NCI-H146 treated with DMSO at 0.1 percent for 48 hours (cell line): ENCODE measurements around the gene SNX21.
"Not testable (repeated sequence)": the region's sequence is repeated elsewhere in the genome, so short reads cannot be mapped to it uniquely, and the experiment has no call there.

Experiments
- DNase-seq: peaks from one replicate; lab custom pipeline; 2025; ENCODE audit not compliant: unreplicated experiment; lab: John Stamatoyannopoulos, UW

Gene SNX21

DNA sequence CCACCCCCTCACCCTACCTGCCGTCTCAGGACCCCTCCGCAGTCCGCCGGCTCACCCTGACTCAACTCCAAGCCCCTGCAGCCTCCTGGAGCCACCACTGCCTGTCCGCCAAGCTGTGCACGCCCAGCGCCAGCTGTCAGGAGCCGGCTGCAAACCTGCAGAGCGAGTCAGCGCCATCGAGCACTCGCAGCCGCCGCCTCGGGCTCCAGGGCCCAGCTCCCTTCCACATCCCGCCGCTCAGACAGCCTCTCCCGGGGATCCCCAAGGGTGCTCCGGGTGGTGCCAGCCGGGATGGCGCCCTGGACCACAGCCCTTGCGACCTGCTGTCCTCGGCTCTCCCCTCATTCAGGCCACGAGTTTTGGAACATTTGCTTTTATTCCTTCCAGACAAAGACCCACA, 10.7 kb upstream of the SNX21 start:
- DNase-seq = peak; percentile 17

DNA sequence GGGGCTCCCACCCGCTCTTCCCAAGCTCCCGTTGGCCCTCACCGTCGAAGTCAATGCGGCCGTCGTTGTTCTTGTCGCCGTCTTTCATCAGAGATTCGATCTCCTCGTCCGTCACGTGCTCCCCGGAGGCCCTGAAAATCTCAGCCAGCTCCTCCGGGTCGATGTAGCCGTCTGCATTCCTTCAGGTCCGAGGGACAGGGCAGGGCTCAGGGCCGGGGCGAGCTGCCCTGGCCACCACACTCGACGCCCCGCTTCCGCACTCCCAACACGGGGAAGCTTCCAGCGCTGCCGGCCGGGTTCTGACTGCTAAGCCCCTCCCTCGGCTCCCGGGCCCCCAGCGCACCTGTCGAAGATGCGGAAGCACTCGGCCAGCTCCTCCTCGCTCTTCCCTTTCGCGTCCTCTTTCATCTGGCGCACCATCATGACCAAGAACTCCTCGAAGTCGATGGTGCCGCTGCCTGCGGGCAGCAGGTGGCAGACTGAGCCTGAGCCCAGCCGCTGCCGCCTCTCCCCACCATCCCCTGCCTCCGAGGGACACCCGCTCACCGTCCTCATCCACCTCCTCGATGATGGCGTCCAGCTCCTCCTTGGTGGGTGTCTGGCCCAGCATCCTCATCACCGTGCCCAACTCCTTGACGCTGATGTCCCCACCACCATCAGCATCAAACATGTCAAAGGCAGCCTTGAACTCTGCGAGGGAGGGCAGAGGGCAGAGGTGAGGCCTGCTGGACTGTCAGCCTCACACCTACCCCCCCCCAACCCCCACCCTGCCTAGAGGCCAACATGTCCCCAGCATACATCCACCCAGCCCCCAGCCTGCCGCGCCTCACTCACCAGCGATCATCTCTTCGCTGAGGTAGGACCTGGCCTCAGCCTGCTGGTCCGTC, 9.4 kb upstream of the SNX21 start:
- DNase-seq = peak; percentile 33

DNA sequence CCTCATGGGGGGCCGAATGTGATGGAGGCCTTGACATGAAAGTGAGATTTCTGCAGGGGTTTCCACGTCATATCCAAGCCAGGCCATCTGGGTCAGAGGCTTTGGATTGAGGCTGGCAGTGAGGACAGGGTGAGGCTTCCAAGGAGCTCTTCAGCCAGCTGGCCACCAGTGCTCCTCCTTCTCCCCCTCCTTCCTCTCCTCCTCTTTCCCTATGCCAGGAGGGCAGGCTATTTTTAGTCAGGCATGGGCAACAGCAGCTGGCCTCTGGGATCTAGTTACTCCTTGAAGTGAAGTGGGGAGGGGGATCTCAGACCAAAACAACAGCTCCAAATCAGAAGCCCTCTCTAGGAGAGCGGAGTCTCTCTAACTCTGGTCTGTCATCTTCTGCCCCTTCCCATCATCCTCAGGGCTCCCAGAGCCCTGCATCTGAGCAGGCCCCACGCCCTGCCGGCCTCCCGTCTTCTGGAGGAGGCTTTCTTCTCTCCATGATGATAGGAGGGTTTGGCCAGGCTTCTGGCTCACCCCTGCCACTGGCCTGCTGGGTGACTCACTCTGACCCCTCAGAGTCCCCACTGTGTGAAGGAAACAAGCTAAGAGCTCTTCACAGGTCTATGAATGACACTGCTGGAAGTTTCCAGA, 7.1 kb upstream of the SNX21 start:
- DNase-seq = no peak

DNA sequence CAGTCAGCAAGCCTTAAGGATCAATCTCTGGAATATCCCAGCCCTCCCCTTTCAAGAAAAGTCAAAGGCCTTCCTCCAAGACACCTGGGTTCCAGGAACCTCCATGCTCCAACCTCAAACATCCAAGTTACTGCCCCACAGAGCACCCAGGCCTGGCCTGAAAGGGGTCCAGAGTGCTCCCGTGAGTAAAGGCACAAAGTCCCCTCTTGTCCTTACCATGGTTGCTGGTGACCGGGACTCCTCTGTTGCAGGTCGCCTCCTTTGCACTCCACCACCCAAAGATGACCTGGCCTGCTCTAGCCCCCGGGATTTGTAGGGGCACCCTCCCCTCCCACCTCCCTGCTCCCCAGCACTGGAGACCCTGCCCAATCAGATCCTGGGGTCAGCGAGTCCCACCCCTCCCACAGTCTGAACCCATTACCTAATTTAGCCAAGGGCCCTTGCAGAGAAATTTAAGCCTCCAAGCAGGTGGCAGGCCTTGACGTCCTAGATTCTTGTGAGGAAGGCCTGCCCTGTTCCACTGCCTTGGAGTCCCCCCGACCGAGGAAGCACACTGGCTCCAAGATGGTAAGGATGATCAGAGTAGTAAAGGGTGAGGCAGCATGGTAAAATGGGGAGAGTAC, 6.5 kb upstream of the SNX21 start, which contains the start of gene TNNC2:
TNNC2 (minus strand) TSS at position 283 of the 623 bp plus-strand sequence; CDS start at position 219, 64 bp downstream.
- DNase-seq = no peak

DNA sequence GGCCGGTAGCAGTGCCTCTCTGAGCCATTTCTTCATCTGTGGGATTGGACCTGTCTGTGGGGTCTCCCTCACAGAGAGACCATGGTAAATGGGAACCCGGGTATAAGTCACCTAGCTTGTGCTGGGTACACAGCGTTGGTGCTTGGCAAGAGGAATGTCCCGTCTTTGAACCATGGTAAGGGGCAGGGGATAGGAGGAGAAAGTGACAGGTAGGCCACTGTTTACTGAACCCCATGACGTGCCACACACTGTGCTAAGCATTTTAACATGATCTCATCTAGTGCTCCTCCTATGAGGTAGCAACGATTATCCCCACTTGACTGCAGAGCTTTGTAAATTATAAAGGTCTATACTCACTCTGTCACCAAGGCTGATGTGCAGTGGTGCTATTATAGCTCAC, 5.9 kb upstream of the SNX21 start:
- DNase-seq = no peak

DNA sequence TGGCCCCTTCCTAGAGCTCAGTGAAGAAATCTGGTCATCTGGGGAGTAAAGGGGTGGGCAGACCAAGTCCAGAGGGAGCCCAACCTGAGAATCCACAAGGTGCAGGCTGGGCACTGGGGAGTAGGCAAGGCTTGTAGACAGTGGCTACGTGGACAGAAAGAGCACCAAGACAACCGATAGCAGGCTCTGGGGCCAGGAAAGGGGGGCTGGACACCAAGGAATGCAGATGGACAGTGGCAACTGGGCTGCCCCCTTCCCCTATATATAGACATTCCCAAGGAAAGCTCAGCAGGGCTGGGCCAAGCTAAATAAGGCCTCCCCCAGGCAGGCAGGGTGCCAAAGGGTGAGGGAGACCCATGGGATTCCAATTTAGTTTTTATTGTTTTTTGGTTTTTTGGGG, 5.0 kb upstream of the SNX21 start:
- DNase-seq = no peak

DNA sequence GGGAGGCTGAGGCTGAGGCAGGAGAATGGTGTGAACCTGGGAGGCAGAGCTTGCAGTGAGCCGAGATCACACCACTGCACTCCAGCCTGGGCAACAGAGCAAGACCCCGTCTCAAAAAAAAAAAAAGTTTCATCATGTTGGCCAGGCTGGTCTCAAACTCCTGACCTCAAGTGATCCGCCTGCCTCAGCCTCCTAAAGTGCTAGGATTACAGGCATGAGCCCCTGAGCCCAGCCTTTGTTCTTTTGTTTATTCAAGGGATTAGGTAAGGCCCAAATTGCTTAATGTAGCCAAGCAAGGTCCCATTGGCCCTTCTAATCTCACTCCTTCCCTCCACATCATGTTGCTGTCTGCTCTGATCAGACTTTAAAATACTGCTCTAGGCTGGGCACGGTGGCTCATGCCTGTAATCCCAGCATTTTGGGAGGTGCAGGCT, 3.9 kb upstream of the SNX21 start:
- DNase-seq = not testable (repeated sequence)

DNA sequence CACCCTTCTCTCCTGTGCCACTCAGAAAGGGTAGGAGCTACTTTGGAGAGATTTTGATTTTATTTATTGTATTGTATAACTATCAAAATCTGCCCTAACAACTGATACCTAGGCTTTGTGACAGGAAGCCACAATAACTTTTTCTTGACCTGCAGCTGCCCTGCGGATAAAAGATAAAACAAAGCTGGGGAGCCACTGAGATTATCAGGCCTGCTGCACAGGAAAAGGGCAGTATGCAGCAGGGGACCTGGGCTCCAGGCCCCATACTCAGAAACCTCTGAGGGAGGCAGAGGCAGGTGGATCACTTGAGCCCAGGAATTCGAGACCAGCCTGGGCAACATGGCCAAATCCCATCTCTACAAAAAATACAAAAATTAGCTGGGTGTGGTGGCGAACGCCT, 980 bp upstream of the SNX21 start:
- DNase-seq = no peak

DNA sequence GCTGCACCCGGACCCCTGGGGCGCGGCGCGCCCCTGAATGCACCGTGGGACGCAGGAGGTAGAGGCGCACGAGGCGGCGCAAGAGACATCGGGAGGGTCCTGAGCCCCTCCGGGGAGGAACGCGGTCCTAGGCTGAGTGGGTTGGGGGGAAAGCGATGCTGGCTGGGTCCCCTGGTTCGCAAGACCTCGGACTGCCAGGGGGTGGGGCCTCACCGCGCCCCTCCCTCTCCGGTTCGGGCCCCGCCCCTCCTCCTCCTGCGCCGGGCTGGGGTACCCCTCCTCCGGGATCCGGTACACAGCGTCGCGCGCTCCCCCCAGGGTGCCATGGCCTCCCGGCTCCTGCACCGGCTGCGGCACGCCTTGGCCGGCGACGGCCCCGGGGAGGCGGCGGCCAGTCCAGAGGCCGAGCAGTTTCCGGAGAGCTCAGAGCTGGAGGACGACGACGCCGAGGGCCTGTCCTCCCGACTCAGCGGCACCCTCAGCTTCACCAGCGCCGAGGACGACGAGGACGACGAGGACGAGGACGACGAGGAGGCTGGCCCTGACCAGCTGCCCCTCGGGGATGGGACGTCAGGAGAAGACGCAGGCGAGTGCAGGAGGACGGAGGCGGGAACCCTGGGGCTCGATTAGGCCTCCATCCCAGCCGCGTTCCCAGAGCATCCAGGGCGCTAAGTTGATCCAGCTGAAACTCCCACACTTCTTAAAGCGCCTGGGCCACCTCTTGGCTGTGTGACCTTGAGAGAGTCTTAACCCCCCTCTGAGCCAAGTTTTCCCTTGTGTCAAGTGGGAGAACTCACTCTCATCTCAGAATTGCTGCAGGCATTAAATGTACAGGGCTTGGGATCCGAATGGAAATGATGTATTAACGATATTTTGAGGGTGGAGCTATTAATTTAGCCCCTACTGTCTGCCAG, 541 bp downstream of the SNX21 start:
- DNase-seq = peak; percentile 66

DNA sequence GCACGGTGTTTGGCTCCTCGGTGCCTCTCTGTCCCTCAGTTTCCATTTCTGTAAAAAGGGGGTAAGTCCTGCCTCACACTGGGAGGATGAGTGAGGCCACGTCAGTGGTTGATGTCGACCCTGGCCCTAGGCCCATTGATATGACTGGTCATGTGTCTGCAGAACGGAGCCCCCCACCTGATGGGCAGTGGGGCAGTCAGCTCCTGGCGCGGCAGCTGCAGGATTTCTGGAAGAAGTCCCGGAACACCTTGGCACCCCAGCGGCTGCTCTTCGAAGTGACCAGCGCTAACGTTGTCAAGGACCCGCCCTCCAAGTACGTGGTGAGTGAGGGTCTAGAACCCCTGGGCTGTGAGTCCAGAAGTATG, 1.2 kb downstream of the SNX21 start:
- DNase-seq = no peak

DNA sequence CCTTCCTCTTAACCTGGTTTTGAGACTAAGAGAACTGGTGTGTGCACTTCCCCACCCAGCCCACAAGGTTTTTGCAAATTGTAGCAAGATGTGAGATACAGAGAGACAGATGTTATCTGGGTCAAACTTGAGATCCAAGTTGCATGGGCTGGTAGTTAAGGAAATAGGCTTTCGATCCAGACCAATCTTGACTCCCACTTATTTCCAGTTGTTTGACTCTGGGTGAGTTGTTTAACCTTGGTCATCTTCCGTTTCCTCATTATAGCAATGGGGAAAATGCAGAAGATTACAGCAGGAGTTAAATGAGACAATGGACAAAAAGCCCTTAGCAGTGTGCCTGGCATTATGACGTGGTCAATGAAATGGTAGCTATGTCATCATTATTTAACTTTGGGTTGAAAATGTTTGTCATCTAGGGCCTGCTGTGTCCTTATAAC, 1.7 kb downstream of the SNX21 start:
- DNase-seq = no peak

DNA sequence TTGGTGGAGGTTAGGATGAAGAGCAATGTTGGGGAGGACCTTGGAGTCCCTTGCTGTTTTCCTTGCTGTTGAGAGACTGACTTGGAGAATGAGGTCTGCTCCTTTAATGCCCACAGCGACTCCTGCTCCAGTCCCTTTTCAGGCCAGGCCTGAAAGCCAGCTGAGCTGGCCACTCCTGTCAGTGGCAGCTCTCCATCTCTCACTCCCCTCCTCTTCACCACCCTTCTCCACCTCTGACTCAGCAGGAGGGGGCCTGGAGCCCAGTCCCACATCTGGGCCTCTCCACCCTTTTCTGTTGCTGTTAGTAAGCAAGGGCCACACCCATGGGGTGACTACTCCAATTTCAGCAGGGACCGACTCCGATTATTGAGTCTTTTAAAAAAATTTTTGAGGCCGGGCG, 2.2 kb downstream of the SNX21 start:
- DNase-seq = no peak

DNA sequence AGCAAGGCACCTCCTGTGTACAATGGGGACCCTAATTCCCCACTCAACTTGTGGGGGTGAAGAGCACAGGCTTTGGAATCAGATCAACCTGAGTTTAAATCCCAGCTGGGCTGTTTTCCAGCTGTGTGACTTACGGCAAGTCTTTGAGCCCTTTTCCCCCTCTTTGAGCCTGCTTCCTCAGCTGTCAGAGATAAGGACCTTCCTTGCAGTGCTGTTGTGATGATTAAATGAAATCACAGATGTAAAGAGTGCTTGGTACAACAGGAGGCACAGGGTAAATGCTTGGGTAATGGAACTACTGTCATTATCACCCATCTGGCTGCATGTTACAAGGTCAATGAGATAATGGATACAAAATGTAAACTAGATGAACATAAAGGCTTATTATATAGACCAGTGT, 3.2 kb downstream of the SNX21 start:
- no peak for DNase-seq

DNA sequence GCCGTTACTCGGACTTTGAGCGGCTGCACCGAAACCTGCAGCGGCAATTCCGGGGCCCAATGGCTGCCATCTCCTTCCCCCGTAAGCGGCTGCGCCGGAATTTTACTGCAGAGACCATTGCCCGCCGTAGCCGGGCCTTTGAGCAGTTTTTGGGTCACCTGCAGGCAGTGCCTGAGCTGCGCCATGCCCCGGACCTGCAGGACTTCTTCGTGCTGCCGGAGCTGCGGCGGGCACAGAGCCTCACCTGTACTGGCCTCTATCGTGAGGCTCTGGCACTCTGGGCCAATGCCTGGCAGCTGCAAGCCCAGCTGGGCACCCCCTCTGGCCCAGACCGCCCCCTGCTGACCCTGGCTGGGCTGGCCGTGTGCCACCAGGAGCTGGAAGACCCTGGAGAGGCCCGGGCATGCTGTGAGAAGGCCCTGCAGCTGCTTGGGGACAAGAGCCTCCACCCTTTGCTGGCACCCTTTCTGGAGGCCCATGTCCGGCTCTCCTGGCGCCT, 7.2 kb downstream of the SNX21 start:
- DNase-seq = no peak

DNA sequence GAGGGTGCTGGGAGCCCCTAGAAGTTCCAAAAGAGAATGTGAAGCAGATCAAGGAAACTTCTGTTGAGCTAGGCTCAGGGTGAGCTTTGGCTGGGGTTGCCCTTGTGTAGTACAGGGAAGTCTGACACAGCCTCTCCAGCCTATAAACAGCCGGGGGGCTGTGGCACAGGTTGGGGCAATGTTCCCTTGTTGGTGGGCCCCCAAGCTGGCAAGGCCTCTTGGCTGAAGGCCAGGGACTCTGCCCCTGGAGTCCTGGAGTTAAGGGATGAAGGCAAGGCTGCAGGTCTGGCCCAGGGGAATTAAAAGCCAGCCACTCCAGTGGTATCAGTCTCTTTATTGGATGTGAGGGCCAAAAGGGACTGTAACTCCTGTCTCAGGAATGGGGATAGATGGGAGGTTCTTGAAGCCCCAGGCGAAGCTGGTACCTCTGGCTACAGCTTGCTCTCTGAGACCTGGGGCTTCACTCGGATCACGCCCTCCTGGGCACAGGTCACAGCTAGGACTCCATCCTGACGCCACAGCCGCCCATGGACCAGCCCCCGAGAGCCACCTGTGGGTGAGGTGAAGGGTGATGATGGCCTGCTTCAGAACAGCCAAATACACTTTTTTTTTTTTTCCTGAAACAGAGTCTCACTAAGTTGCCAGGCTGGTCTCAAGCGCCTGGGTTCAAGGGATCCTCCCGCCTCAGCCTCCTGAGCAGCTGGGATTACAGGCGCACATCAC, 8.0 kb downstream of the SNX21 start:
- no peak for DNase-seq

DNA sequence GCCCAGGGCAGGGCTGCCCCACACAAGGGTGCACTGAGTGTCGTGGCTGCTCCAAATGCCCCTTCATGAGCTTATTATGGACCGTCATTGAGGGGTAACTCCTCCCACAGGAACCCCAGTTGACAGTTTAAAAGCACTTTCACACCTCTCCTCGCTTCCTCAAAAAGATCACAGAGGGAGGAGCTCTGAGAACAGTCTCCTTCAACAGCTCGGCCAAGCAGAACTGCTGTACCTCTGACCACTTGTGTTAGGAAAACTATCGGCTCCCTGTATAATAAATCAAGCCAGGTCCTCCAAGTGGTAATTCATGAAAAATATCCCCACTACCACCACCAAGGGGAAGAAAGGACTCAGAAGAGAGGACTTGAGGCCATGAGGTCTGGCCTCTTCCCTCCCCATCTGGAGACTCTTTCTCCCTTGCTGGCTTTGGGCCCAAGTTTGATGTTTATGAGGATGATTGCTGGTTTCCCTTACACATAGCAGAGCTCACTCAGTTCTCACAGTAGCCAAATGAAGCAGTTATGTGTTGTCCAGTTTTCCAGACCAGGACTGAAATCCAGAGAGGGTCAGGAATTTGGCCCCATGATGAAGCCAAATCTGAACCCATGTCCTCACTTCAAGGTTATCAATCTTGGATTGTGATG, 8.7 kb downstream of the SNX21 start:
- no peak for DNase-seq

DNA sequence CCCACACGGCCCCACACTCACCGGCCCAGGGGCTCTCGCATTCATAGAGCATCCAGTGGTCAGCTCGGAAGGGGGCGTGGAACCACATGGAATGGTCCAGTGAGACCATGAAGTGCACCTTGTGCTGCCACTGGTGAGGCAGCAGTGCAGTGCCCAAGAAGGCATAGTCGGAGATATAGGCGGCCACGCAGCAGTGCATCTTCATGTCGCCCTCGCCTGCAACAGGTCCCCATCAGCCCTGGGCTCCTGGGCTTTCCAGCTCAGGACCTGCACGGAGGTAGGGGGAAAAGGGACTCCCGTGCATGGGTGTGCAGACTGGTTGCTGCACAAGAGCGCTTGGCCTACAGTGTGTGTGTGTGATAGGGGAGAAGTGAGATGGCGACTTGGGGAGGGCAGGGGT, 9.9 kb downstream of the SNX21 start:
- DNase-seq = no peak

DNA sequence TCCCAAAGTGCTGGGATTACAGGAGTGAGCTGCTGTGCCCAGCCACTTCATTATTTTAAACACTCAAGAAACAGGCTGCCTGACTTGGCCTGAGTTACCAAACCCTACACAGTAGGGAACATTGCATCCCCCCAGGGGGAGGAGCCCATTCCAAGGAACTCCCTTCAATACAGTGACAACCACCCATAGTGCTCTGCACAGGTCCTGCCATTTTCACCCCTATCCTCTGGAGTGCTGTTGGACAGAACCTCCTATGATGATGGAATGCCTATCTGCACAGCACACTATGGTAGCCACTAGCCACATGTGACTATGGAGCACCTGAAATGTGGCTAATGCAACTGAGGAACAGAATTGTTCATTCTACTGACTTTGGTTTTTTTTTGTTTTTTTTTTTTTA, 11.9 kb downstream of the SNX21 start:
- DNase-seq = no peak

DNA sequence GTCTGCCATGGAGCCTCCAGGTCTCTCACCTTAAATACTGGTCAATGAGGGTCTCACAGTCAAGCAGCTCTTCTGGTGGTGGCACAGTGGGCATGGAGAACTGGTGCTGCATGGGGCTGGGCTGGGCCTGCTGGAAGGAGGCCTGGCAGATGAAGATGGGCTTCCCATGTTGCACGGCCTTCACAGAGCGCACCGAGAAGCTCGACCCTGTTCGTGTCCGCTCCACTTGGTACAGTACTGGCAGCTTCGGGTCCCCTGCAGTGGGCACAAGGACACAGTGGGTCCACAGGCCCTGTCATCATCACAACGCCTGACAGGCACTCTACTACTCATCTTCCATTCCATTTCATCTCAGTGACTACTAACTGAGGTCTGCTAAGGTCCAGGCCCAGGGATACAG, 14.8 kb downstream of the SNX21 start:
- no peak for DNase-seq
